ENCODE measurements around the gene YWHAH. TPM values are rescaled to one million over a fixed set of nuclear protein-coding genes. Genes with fewer than 3 reads are reported as not detected.

YWHAH gene
- total RNA-seq, 1 donor from 2014 or later, result 150 TPM

DNA sequence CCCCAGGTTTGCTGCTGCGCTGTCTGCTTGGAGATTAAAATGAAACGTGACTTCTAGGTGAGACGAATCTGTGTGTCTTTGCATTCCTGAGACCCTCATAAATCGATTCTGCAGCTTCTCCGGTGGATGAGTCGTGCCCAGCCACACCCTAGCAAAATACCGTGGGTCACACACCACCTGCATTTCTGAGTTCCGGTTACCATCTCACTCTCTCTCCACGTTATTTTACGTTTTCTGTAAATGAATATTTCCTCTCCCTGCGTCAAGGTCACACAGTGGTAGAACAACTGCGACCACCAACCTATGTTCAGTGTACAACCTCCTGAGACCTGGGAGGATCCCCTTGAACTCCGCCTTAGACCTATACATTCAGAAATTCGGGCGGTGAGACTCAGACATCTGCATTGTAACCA lies 1.1 kb downstream of the YWHAH start:
- intact Hi-C loops (cut with DNase I), result no loop called here

DNA sequence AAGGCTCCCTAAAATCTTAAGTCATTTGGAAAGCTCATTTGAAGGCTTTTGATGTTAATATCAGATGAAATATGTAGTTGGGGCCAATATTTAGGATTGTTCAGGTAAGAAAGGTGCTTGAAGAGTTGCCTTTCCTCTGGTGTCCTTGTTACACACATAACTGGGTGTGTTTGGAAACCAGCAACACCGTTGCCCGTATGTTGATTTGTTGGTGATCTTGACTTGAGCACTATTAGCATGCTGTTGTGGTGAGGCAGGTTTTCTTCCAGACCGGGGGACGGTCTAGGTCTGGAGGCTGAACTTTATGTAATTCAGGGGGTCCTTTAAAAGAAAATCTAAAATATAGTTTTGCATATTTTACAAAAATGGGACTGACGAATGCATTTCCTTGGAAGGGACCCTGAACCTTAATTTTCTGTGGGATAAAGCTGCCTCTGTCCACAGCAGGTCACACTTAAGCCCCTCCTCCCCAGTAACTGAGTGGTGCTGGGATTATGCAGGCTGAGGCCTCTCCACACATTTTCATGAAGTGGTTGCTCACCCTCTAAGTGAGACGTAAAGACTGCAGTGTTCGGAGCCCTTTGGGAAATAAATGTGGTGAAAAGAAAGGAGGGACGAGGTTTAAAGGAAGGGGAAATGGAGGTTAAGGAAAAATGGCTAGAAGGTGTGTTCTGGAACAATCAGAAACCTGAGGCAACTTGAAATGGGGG lies 1.8 kb downstream of the YWHAH start:
- DNase-seq (ENCODE audit: low spot score), result no peak
- intact Hi-C loops (cut with DNase I), result no loop called here
- ATAC-seq, result no peak

More for the DNA sequence above, 1.1 kb downstream of the YWHAH start:
- no peak for ATAC-seq
- no peak for DNase-seq (ENCODE audit: low spot score)

GRCh38 chr22:31947296-31947695 lies 3.0 kb downstream of the YWHAH start:
- intact Hi-C loops (cut with DNase I), result no loop called here
- DNase-seq (ENCODE audit: low spot score) (no peak), ATAC-seq (no peak)

- ATAC-seq, result no peak
- intact Hi-C loops (cut with DNase I), result no loop called here
- no peak for DNase-seq (ENCODE audit: low spot score)
Measured at GRCh38 chr22:31948002-31948401, 3.7 kb downstream of the YWHAH start.

GRCh38 chr22:31950226-31950625 lies 5.9 kb downstream of the YWHAH start:
- DNase-seq (ENCODE audit: low spot score) (no peak), ATAC-seq (no peak)
- intact Hi-C loops (cut with DNase I), result no loop called here

GRCh38 chr22:31951194-31952093 lies 7.1 kb downstream of the YWHAH start:
- intact Hi-C loops (cut with DNase I), result no loop called here
- ATAC-seq, result no peak
- DNase-seq (ENCODE audit: low spot score), result no peak

DNA sequence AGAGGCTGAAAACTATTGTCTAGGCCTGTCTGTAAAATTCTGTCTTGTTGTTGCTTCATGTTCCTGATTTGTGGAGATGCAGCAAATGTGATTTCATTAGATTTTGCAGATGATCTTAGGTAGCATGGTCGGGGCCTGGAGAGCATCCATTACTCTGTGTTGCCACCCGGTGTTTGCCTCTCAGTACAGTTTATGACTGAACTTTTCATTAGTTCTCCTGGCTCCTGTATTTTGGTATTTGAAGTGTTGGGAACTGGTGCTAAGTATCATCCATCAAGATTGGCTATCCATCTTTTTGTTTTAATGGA lies 7.7 kb downstream of the YWHAH start:
- ATAC-seq (no peak), DNase-seq (ENCODE audit: low spot score) (no peak)
- intact Hi-C loops (cut with DNase I), result no loop called here

DNA sequence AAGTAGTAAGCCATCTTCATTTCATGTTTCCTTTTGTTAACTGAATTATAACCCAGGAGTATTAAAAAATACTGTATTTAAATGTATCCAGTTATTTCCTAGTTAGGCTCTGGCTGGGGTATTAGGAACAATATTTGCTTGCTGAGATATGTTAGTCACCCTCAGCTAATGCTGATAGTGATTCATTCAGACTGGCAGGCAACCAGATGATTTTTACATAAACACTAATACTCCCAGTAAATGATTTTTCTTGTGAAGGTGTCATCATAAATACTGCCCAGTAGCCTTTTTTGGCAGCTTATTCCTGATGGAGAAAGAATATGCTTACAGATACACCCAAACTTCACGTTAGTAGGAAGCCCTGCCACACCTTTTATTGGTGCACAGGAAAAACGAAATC lies 8.1 kb downstream of the YWHAH start:
- intact Hi-C loops (cut with DNase I), result no loop called here
- peak; percentile 50 for ATAC-seq
- no peak for DNase-seq (ENCODE audit: low spot score)

DNA sequence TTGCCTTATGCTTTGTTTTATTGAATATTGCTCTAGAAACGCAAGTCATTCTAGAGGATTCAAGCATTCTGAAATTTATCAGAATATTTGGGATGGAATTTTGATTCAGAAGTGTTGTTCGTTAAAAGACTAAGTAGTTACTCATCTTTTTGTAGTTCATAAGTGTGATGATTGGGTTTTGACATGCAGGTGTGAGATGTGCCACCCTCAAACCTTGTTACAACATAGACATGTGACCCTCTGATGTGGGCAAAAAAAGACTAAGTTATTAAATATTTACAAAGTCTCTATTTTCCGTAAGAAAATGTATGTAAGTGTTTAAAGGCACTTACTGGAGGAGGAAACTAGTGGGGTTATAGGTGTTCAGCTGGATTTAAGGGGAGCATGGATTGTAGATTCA lies 8.9 kb downstream of the YWHAH start:
- ATAC-seq (no peak), DNase-seq (ENCODE audit: low spot score) (no peak)
- intact Hi-C loops (cut with DNase I), result no loop called here

DNA sequence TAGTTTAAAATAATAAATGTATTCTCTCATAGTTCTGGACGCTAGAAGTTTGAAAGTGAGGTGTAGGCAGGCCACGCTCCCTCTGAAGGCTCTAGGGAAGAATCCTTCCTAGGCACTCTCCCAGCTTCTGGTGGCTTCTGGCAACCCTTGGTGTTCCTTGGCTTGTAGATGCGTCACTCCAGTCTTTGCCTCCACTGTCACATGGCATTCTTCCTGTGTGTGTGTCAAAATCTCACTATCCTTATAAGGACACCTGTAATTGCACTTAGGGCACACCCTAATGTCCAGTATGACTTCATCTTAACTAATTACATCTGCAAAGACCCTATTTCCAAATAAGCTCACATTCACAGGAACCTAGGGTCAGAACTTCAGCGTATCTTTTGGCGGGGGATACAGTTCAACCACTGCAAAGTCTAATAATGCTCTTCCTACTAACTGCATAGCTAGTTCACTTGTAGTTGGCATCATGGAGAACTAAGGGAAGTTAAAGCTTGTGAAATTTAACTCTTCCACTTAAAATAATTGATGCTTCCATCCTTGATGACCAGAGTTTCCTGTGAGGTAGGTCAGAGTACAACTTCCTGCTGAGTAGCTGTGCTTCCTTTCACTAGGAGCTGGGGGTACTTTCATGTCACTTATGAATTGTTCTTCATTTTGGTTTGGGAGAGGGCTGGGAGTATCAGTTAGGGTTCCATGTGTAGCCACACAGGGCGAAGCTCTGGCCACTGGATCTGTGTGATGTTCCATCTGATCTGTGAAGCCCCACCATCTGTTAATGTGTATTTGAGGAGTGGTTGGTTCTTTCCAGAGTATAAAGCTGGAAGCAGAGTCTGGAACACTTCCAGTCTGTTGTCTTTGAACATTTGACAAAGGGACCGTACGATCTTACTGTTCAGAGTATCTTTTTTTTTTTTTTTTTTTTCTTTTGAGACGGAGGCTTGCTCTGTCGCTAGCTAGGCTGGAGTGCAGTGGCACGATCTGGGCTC lies 10.5 kb downstream of the YWHAH start:
- DNase-seq (ENCODE audit: low spot score) (no peak), ATAC-seq (peak; percentile 71)
- intact Hi-C loops (cut with DNase I), result no loop called here

DNA sequence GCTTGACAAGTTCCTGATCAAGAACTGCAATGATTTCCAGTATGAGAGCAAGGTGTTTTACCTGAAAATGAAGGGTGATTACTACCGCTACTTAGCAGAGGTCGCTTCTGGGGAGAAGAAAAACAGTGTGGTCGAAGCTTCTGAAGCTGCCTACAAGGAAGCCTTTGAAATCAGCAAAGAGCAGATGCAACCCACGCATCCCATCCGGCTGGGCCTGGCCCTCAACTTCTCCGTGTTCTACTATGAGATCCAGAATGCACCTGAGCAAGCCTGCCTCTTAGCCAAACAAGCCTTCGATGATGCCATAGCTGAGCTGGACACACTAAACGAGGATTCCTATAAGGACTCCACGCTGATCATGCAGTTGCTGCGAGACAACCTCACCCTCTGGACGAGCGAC lies 12.0 kb downstream of the YWHAH start:
- DNase-seq (ENCODE audit: low spot score) (no peak), ATAC-seq (no peak)
- intact Hi-C loops (cut with DNase I), result no loop called here

DNA sequence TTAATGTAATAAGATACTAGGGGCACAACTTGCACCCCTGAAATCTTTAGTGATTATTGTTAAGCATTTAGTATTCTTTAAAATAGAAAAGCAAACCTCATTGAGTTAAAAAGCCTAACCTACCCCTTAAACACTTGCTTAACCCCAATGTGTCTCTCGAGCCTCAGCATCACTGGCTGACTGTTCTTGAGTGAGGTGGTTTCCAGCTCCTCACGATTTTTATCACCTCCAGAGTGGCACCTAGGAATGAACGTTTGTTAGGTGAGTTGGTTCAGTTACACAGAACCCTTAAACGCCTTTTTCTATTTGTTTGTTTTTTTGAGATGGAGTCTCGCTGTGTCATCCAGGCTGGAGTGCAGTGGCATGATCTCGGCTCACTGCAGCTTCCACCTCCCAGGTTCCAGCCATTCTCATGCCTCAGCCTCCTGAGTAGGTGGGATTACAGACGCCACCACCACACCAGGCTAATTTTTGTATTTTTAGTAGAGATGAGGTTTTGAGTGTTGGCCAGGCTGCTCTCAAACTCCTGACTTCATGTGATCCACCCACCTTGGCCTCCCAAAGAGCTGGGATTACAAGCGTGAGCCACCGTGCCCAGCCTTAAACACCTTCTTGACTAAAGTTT lies 13.7 kb downstream of the YWHAH start:
- ATAC-seq, result no peak
- intact Hi-C loops (cut with DNase I), result no loop called here

GRCh38 chr22:31958625-31959239 lies 14.4 kb downstream of the YWHAH start:
- DNase-seq (ENCODE audit: low spot score) (no peak), ATAC-seq (no peak)
- intact Hi-C loops (cut with DNase I), result no loop called here

More for the DNA sequence above, 13.7 kb downstream of the YWHAH start:
- DNase-seq (ENCODE audit: low spot score), result no peak

GRCh38 chr22:31960767-31961166 lies 16.4 kb downstream of the YWHAH start:
- intact Hi-C loops (cut with DNase I), result no loop called here
- ATAC-seq, result no peak

GRCh38 chr22:31962387-31963125 lies 18.2 kb downstream of the YWHAH start:
- DNase-seq (ENCODE audit: low spot score) (no peak), ATAC-seq (no peak)
- intact Hi-C loops (cut with DNase I), result no loop called here

More at GRCh38 chr22:31960767-31961166, 16.4 kb downstream of the YWHAH start:
- DNase-seq (ENCODE audit: low spot score), result no peak

GRCh38 chr22:31968022-31968421 lies 23.7 kb downstream of the YWHAH start:
- intact Hi-C loops (cut with DNase I), result no loop called here
- ATAC-seq, result no peak
- peak; percentile 32 for DNase-seq (ENCODE audit: low spot score)

DNA sequence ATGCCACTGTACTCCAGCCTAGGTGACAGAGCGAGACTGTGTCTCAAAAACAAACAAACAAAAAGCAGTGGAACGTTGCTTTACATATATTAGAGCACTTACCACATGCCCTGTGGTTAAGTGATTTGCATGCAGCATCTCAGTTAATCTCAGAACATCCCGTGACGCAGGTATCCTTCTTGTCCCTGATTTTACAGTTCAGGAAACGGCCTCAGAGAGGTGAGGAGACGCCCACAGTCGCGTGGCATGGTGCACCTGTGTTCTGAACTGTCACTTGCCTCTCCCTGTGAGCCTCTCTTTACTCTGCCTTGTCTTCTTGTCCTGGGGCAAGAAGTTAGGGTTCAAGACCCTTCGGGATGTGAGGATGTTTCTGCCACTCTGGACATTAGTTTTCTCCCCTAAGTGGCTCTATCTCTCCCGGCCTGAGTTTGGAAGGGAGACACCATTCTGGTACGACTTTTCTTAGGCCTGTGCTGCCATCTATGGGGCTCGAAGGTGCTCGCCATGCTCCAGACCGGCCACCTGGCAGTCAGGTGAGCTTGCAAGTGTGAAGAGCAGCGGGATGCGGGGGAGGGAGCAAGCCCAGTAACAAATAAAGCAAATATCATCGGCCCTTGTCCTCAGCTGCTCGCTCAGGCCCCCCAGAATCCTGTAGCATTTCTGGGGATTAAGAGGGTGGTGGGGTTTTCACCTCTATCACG lies 25.6 kb downstream of the YWHAH start:
- peak; percentile 64 for DNase-seq (ENCODE audit: low spot score)
- ATAC-seq, result peak; percentile 82
- intact Hi-C loops (cut with DNase I), result loop anchor here (10.0 kb wide), 2 partner anchors 295 to 1035 kb away; no protein-coding TSS in a partner anchor
